Limb (tissue), 2 donors: Measurements from ENCODE around the gene IQCH.
"Not testable (repeated sequence)": the region's sequence is repeated elsewhere in the genome, so short reads cannot be mapped to it uniquely, and the experiment has no call there.

Experiments used
- DNase-seq, 2 donors: peaks; one replicate each; pipeline ENCODE4 v3.0.0-alpha.2; 2016; ENCODE audit errors: extremely low spot score in 2 of 2

Gene IQCH

DNA sequence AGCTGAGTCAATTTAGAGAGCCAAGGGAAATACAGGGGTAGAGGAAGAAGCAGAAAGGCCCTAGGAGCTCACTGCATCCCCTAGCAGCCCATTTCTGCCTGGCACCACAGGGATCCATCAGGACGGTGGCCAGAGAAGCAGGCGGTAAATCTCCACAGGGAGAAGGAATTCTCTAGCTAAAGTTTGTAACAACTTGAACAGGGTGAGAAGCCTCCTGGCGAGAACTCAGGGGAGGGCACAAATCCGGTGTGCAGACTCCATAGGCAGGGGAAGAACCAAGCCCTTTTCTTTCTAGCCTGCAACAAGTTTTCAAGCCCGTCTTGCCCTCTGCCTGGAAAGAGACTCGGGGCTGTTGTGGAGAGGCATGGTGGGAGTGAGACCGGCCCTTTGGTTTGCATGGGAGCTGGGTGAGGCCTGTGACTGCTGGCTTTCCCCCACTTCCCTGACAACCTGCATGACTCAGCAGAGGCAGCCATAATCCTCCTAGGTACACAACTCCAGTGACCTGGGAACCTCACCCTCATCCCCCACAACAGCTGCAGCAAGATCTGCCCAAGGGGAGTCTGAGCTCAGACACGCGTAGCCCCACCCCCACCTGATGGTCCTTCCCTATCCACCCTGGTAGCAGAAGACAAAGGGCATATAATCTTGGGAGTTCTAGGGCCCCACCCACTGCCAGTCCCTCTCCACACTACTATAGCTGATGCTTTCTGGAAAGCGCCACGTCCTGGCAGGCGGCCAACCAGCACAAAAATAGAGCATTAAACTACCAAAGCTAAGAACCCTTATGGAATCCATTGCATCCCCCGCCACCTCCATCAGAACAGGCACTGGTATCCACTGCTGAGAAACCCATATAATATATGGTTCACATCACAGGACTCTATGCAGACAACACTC is 182.0 kb downstream of the IQCH start:
- DNase-seq: not testable (repeated sequence)

- DNase-seq: peak in 1 of 2 donors; percentile 6
Measured at GRCh38 chr15:67444100-67444499, 189.5 kb downstream of the IQCH start.

GRCh38 chr15:67446449-67446848 is 191.9 kb downstream of the IQCH start:
- DNase-seq: no peak

- DNase-seq: not testable (repeated sequence)
Measured at GRCh38 chr15:67448372-67448771, 193.8 kb downstream of the IQCH start.

DNA sequence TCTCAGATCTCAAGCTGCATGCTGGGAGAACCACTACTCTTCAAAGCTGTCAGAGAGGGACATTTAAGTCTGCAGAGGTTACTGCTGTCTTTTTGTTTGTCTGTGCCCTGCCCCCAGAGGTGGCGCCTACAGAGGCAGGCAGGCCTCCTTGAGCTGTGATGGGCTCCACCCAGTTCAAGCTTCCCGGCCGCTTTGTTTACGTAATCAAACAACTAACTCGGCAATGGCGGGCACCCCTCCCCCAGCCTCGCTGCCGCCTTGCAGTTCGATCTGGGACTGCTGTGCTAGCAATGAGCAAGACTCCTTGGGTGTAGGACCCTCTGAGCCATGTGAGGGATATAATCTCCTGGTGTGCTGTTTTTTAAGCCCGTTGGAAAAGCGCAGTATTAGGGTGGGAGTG is 199.1 kb downstream of the IQCH start:
- DNase-seq: not testable (repeated sequence)

DNA sequence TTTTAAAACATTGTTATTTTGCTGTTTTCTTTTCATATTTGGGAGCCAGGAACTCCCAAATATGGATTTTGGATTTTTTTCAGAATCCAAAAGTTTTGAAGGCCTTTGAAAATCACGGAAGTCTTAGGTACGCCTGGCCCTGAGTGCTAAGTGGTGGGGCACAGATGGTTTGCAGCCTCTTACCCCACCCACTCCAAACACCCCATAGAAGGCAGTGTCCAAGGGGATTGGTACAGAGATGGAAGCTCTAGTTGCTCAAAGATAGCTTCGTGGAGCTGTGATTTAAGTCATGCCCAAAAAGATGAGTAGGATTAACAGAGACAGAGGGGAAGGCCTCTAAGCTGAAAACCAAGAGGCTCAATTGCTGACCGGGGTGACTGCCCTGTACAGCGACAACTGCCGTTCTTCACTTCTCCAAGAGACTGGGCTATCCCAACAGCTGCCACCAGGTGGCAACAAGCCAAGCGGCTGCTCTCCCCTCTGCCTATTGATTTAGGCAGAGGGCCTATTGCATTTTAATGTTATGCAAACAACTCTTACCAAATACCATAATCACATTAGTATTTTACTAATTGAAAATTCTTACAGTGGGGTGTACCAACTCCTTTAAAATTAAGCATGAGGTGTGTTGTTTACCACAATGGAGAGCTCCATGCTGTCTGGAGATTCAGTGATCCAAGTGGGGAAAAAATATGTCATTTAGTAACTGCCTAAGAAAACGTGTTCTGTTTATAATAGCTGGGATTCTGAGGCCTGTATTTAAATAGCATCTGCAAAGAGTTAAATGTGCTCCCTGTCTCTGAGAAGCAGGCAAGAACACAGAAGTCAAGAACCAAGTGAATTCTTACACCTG is 202.3 kb downstream of the IQCH start:
- peak; percentile 80 to 85 for DNase-seq

DNA sequence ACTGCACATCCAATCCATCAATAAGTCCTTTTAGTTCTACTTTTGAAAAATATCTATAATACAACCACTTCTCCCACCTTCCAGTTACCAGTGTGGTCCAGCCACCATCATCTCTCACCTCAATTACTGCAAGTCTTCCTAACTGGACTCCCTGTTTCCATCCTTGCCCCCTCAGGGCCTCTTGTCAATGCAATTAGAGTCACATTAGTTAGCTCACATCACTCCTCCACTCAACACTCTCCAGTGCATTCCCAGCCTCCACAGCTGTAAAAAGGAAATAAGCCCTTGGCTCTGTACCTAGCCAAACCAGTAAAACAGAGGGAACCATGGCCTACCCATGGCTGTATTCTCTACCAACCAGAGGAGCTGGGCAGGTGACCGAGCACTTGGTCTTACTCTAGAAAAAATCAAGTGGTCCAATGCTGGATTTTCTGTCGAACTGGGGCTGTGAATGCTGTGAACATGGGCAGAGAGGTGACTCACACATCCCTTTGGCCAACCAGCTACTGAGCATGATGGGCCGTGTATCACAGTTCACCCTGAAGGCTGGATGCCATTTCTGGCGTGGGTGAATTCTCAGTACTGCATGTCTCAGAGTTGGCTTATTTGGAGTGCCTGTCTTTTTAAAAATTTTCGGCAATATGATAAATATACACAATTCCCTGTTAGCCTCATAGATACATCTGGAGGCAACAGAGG is 203.9 kb downstream of the IQCH start:
- no peak for DNase-seq

GRCh38 chr15:67460521-67460920 is 205.9 kb downstream of the IQCH start:
- no peak for DNase-seq

DNA sequence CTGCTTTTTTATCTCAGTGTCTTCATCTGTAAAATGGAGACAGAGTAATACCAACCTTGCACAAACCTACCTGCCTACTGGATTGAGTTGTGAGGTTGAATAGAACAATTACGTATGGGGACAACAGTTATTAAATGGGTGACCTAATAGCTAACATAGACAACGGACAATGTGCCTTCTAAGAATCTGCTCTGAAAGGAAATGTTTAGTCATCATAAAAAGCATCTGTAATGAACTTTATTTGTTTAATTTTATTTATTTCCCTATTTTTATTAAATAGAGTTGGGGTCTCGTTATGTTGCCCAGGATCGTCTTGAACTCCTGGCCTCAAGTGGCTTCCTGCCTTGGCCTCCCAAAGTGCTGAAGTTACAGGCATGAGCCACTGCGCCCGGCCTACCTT is 207.1 kb downstream of the IQCH start:
- DNase-seq: no peak

DNA sequence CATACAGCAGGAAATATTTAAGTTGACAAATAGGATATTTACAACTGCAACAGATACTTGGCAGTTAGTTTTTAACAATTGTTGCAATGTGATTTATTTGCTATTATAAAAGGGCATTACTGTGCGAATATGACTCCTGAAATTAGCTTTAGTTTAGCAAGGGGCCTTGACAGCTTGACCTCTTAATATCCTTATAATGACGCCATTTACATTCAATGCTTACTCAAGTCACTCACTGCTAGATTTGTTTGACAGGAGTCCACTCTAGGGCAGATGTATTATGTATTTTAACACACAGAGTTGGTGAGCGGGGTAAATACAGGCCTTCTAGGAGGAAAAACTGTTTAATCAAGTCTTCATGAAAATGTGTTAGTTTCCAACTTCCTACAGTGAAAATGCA is 208.3 kb downstream of the IQCH start:
- DNase-seq: no peak

DNA sequence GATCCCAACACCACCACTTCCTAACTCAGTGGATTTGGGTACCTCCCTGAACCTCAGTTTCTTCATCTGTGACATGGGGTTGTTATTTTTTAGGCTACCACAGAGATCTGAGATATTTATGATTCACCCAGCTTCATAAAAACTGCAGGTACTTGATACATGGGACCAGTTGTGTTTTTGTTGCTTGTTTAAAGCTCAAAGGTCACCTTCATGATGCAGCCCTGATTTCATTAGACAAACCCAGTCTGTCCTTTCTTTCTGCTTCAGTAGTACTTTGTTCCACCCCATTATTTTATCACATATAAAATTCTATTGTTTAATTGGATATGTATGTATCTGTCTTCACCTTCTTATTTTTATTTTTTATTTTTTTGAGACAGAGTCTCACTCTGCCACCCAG is 208.9 kb downstream of the IQCH start:
- no peak for DNase-seq

- no peak for DNase-seq
Measured at GRCh38 chr15:67465196-67465952, 210.8 kb downstream of the IQCH start.

- DNase-seq: no peak
Measured at GRCh38 chr15:67468416-67468815, 213.8 kb downstream of the IQCH start.

GRCh38 chr15:67469680-67470079 is 215.1 kb downstream of the IQCH start:
- no peak for DNase-seq

DNA sequence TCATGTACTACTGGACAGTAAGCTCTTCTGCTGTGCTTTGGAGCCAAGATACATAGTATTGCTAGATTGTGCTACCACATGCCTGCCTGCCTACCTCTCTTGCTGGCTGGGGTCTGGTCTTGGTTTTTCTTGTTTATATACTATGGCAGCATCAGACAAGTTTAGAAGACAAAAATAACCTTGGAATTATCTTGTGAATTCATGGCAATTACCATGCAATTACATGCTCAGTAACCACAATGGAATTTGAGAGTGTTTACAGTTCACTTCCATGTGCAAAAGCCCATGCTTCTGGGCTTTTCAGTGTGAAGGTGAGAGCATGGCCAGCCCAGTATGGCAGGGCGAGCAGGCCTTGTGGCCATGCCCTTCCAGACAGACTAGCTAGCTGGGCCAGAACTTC is 218.4 kb downstream of the IQCH start:
- DNase-seq: no peak

GRCh38 chr15:67474405-67475110 is 220.0 kb downstream of the IQCH start:
- no peak for DNase-seq

DNA sequence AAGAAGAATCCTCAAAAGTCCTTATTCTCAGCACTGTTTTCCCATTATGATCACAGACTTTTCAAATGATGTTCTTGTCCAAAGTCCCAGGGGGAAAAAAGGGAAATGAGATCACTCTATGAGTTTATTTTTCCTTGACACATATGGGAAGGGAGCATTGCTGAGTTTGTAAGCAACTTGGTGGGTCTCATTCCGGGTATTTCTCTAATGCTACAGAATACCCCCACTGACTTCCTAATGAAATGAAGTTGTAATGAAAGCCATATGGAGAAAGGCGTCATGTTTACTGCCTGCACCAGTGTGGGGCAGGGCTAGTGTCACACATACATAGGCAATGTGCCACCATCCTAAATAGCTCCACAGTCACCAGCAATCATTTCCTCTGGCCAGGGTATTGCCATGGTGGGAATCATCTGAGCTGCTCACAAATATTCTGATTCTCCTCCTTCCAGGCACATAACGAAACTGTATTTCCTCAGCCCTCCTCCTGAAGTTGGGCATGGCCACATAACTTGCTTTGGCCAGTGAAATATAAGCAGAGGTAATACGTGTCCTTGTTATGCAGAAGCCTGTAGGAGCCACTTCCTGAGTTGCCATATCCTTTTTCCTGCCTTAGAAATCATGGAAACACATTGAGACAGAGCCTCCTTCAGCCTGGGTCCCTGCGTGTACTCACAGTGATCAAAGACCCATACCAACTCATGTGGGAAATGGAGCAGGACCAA is 225.4 kb downstream of the IQCH start:
- peak in 1 of 2 donors; percentile 62 for DNase-seq

- no peak for DNase-seq
Measured at GRCh38 chr15:67480741-67481140, 226.2 kb downstream of the IQCH start.

DNA sequence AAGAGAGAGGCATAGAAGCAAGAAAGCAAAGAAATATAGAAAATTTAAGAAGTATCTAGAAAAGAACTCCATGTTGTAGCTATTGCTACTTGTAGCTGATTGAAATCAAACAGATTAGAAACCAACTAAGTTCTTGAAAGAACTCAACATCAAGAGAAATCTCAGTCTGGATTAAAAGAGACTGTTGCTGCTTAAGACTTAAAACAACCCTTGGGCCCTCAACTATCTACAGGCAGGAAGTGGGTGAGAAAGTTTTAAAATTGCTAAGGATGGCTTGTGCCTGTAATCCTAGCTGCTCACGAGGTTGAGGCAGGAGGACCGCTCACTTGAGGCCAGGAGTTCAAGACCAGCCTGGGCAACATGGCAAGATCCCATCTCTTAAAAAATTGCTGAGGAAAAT is 227.1 kb downstream of the IQCH start:
- DNase-seq: no peak

DNA sequence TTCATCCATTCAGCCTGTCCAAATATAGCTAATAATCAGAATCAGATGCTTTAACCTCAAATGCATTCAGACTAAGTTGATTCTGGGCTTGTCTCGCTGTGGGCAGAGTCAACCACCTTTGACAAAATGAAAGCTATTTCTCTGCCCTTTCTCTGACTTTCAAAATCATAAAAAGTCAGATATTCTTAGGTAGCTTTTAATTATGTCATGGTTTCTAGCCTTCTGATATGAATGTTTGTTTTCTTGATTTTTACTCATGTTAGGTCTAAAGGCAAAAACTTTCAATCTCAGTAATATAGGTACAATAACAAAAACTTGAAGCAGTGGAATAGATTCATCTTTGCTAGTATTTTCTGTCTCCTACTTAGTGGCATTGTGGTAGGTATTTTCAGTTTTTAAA is 241.0 kb downstream of the IQCH start:
- DNase-seq: no peak
